IMR-90 (cell line): ENCODE measurements around the gene ACAN. TPM values are rescaled to one million over a fixed set of nuclear protein-coding genes. Genes with fewer than 3 reads are reported as not detected.

ENCODE experiments used
- ATAC-seq: fragments of 200-7000 bp; cut with Tn5 transposase; 2 replicates; pipeline ENCODE4 v1.9.1; 2020; ENCODE audit warnings: low read depth, mild to moderate bottlenecking, moderate library complexity
- BruUV-seq: library from RNA; stranded (reverse); fragments of 400-500 nt; replicated peaks from 2 replicates; lab custom pipeline; 2021; lab: Mats Ljungman, UMichigan
- CTCF ChIA-PET: fragments of 300-600 bp; formaldehyde crosslinking; extraction: SDS; loops from one replicate; lab custom pipeline; 2021; ENCODE audit warnings: antibody characterized with exemption; lab: Yijun Ruan, JAX
- POLR2A ChIA-PET: fragments of 300-600 bp; sonication (Branson Sonifier 250); formaldehyde crosslinking; loops from one replicate; lab custom pipeline; 2022; ENCODE audit warnings: antibody characterized with exemption; ENCODE audit not compliant: unreplicated experiment; lab: Charles Lee
- DNase-seq: peaks from one replicate; pipeline ENCODE4 v3.0.0; 2013
- H2AFZ ChIP-seq: replicated peaks from 2 replicates; pipeline ENCODE3; 2013; ENCODE audit warnings: low read length, mild to moderate bottlenecking; ENCODE audit not compliant: poor library complexity
- H2AK5ac ChIP-seq: 2 replicates; pipeline ENCODE4 v1.6.1; 2013; ENCODE audit warnings: low read depth, low read length, inconsistent platforms
- H2AK9ac ChIP-seq: replicated peaks from 2 replicates; pipeline ENCODE3; 2013; ENCODE audit warnings: mild to moderate bottlenecking, low read depth, low read length, moderate library complexity; ENCODE audit not compliant: poor library complexity
- H2BK120ac ChIP-seq: 2 replicates; pipeline ENCODE4 v1.6.1; 2013; ENCODE audit warnings: low read depth, low read length, inconsistent platforms
- H2BK15ac ChIP-seq: 3 replicates; pipeline ENCODE4 v1.6.1; 2013; ENCODE audit warnings: low read depth, low read length, inconsistent platforms
- H2BK20ac ChIP-seq: 2 replicates; pipeline ENCODE4 v1.6.1; 2013; ENCODE audit warnings: low read depth, mild to moderate bottlenecking, inconsistent platforms, low read length, moderate library complexity
- H2BK5ac ChIP-seq: 2 replicates; pipeline ENCODE4 v1.6.1; 2013; ENCODE audit warnings: mild to moderate bottlenecking, low read depth, low read length, inconsistent platforms; ENCODE audit not compliant: poor library complexity, severe bottlenecking
- H3K14ac ChIP-seq: replicated peaks from 2 replicates; pipeline ENCODE4 v1.6.1; 2013; ENCODE audit warnings: low read depth, low read length, inconsistent platforms
- H3K18ac ChIP-seq: 2 replicates; pipeline ENCODE4 v1.6.1; 2013; ENCODE audit warnings: low read depth, low read length, control low read depth
- H3K23ac ChIP-seq: 2 replicates; pipeline ENCODE4 v1.6.1; 2013; ENCODE audit warnings: low read depth, low read length, inconsistent platforms
- H3K27ac ChIP-seq: 2 replicates; pipeline ENCODE4 v1.5.1; 2013; ENCODE audit warnings: mild to moderate bottlenecking, control low read depth, low read length; ENCODE audit not compliant: insufficient read depth
- H3K27me3 ChIP-seq: 2 replicates; pipeline ENCODE4 v1.6.1; 2013; ENCODE audit warnings: low read length; ENCODE audit not compliant: control insufficient read depth, insufficient read depth
- H3K36me3 ChIP-seq: 2 replicates; pipeline ENCODE4 v1.6.1; 2013; ENCODE audit warnings: low read length, mixed read lengths; ENCODE audit not compliant: control insufficient read depth, insufficient read depth
- H3K4ac ChIP-seq: 2 replicates; pipeline ENCODE4 v1.6.1; 2013; ENCODE audit warnings: low read depth, low read length, inconsistent platforms
- H3K4me1 ChIP-seq: 2 replicates; pipeline ENCODE4 v1.6.1; 2013; ENCODE audit warnings: low read length, mixed read lengths; ENCODE audit not compliant: control insufficient read depth, insufficient read depth
- H3K4me2 ChIP-seq: 2 replicates; pipeline ENCODE4 v1.6.1; 2013; ENCODE audit warnings: low read depth, mild to moderate bottlenecking, control low read depth, low read length, moderate library complexity
- H3K4me3 ChIP-seq: 2 replicates; pipeline ENCODE4 v1.5.1; 2013; ENCODE audit warnings: low read depth, mild to moderate bottlenecking, control low read depth, low read length, moderate library complexity; ENCODE audit not compliant: insufficient read depth
- H3K56ac ChIP-seq: 2 replicates; pipeline ENCODE4 v1.6.1; 2013; ENCODE audit warnings: low read length, inconsistent platforms; ENCODE audit not compliant: insufficient read depth; ENCODE audit errors: extremely low read depth
- H3K79me1 ChIP-seq, 2 experiments: 2 replicates each; pipeline ENCODE4 v1.6.1; 2013; ENCODE audit warnings: low read length in 2 of 2, inconsistent platforms in 1 of 2, low read depth in 1 of 2
- H3K9ac ChIP-seq: 2 replicates; pipeline ENCODE4 v1.6.1; 2013; ENCODE audit warnings: low read depth, low read length, control low read depth
- H3K9me1 ChIP-seq: 2 replicates; pipeline ENCODE4 v1.6.1; 2013; ENCODE audit warnings: low read length, inconsistent platforms; ENCODE audit not compliant: insufficient read depth
- H3K9me3 ChIP-seq: 2 replicates; pipeline ENCODE4 v1.6.1; 2013; ENCODE audit warnings: low read length; ENCODE audit not compliant: control insufficient read depth, insufficient read depth
- H4K20me1 ChIP-seq: 2 replicates; pipeline ENCODE4 v1.6.1; 2013; ENCODE audit warnings: low read length, inconsistent platforms; ENCODE audit not compliant: insufficient read depth
- H4K5ac ChIP-seq: 2 replicates; pipeline ENCODE4 v1.6.1; 2013; ENCODE audit warnings: mild to moderate bottlenecking, low read depth, low read length, control low read depth
- H4K8ac ChIP-seq, 2 experiments: 2 replicates each; pipeline ENCODE4 v1.6.1; 2013; ENCODE audit warnings: low read depth in 2 of 2, low read length in 2 of 2, control low read depth in 1 of 2, inconsistent platforms in 1 of 2
- H4K91ac ChIP-seq: 2 replicates; pipeline ENCODE4 v1.6.1; 2013; ENCODE audit warnings: low read depth, low read length, inconsistent platforms; ENCODE audit not compliant: insufficient read depth
- CHD1 ChIP-seq: IDR thresholded peaks from 2 replicates; pipeline ENCODE4 v1.6.1; 2012; ENCODE audit warnings: low read depth, low read length, improper control_type of control experiment
- ELK1 ChIP-seq: fragments of 150-350 bp; IDR thresholded peaks from 2 replicates; pipeline ENCODE4 v1.6.1; 2016; ENCODE audit warnings: low read depth, mild to moderate bottlenecking, low read length, moderate library complexity, borderline replicate concordance
- FOS ChIP-seq: fragments of 150-350 bp; IDR thresholded peaks from 2 replicates; pipeline ENCODE4 v1.6.1; 2016; ENCODE audit warnings: low read depth, low read length
- MAFK ChIP-seq: IDR thresholded peaks from 2 replicates; pipeline ENCODE4 v1.6.1; 2012; ENCODE audit warnings: low read depth, low read length, improper control_type of control experiment
- MAZ ChIP-seq: IDR thresholded peaks from 2 replicates; pipeline ENCODE4 v1.6.1; 2012; ENCODE audit warnings: low read depth, mild to moderate bottlenecking, low read length, improper control_type of control experiment, moderate library complexity, borderline replicate concordance
- MXI1 ChIP-seq: IDR thresholded peaks from 2 replicates; pipeline ENCODE4 v1.6.1; 2012; ENCODE audit warnings: low read depth, mild to moderate bottlenecking, low read length, moderate library complexity, borderline replicate concordance
- POLR2A ChIP-seq: IDR thresholded peaks from 2 replicates; pipeline ENCODE4 v1.6.1; 2012; ENCODE audit warnings: mild to moderate bottlenecking, low read depth, low read length
- RCOR1 ChIP-seq: IDR thresholded peaks from 2 replicates; pipeline ENCODE4 v1.6.1; 2012; ENCODE audit warnings: mild to moderate bottlenecking, low read length, improper control_type of control experiment; ENCODE audit not compliant: insufficient replicate concordance
- RFX5 ChIP-seq: IDR thresholded peaks from 2 replicates; pipeline ENCODE4 v1.8.0; 2012; ENCODE audit warnings: low read depth, mild to moderate bottlenecking, low read length, moderate library complexity
- SMC3 ChIP-seq: fragments of 150-350 bp; IDR thresholded peaks from 2 replicates; pipeline ENCODE4 v1.6.1; 2016; ENCODE audit warnings: low read depth, mild to moderate bottlenecking, antibody characterized with exemption, low read length, moderate library complexity
- WGBS, 2 experiments: methylation state at CpG; one replicate each; pipeline versions ENCODE4 v1.1.5 to v1.1.7; 2013; ENCODE audit warnings: missing lambda C conversion rate in 2 of 2; ENCODE audit not compliant: insufficient read length in 1 of 2; ENCODE audit errors: extremely low coverage in 2 of 2; 5-methylcytosine and 5-hydroxymethylcytosine counted together
- dilution Hi-C: fragments of 300-500 bp; cut with HindIII; formaldehyde crosslinking; loops from one replicate; pipeline ENCODE4 v1.14.3; 2018; ENCODE audit warnings: low sequenced_read_pairs; ENCODE audit not compliant: unreplicated experiment
- in situ Hi-C: fragments of 300-500 bp; cut with MboI; formaldehyde crosslinking; loops from 3 replicates; pipeline ENCODE4 v1.14.3; 2019; ENCODE audit warnings: low sequenced_read_pairs, inconsistent platforms, mixed read lengths
- intact Hi-C: fragments of 100-400 bp; cut with micrococcal nuclease; formaldehyde crosslinking; loops from 2 replicates; pipeline ENCODE4 v1.10.0; 2022
- polyA plus RNA-seq, 3 experiments: library from polyadenylated mRNA; depleted of rRNA; stranded (reverse); fragments of >200 nt; gene quantifications; 2 replicates each; pipeline ENCODE4 v1.2.3, GENCODE V29; 2012; ENCODE audit warnings: low replicate concordance in 1 of 3
- total RNA-seq: library from RNA; depleted of rRNA; stranded (reverse); fragments of >200 nt; gene quantifications from 2 replicates; pipeline ENCODE4 v1.2.3, GENCODE V29; 2012

Gene ACAN
- total and polyA plus RNA-seq, 2 of the 4 experiments (the other 2 are of a cell fraction) = 0.54 to 0.96 TPM

- H3K4ac ChIP-seq = no peak overlapping the region
- TF ChIP-seq POLR2A (no peak), MAFK (no peak), CHD1 (no peak), MXI1 (no peak), FOS (no peak), RFX5 (no peak), MAZ (no peak), SMC3 (no peak), ELK1 (no peak), RCOR1 (no peak)
- ATAC-seq (peak; percentile 15; the same call in 1 of the 2 replicates), DNase-seq (no peak)
- no peak overlapping the region for H2AK9ac ChIP-seq
- H3K36me3 ChIP-seq = peaks cover 4% of the 10 kb centered on the region; the same call in 1 of the 2 replicates
- dilution Hi-C loops (no loop called here), intact Hi-C loops (no loop called here), in situ Hi-C loops (no loop called here)
- H2BK15ac ChIP-seq = no peak overlapping the region
- peaks cover 10% of the 10 kb centered on the region; the same call in 1 of the 2 replicates for H3K9me1 ChIP-seq
- no peak overlapping the region for H3K14ac ChIP-seq
- ChIA-PET CTCF (interaction anchor here (0.6 to 1.9 kb wide), 2 partner anchors 14 to 289 kb away, joined by 3 to 6 read pairs; no protein-coding TSS in a partner anchor), POLR2A (no interaction called here)
- no peak overlapping the region for H4K91ac ChIP-seq
- no peak overlapping the region for H2BK20ac ChIP-seq
- peaks cover 2% of the 10 kb centered on the region; the same call in 1 of the 2 replicates for H3K4me1 ChIP-seq
- H2AK5ac ChIP-seq = no peak overlapping the region
- no TSS peak for BruUV-seq
- WGBS, 2 experiments = 93% methylated on average over 3 of the region's 4 CpGs; no CpG with 5 or more reads in 1 of the 2 experiments
- no peak overlapping the region for H2BK5ac ChIP-seq
- H3K79me1 ChIP-seq = no peaks in the 10 kb centered on the region
- H2BK120ac ChIP-seq = no peak overlapping the region
- H4K20me1 ChIP-seq = peaks cover 3% of the 10 kb centered on the region; the same call in 1 of the 2 replicates
- no peak overlapping the region for H4K8ac ChIP-seq
- H3K27me3 ChIP-seq = no peaks in the 10 kb centered on the region
- H3K23ac ChIP-seq = no peak overlapping the region
- no peak overlapping the region for H3K27ac ChIP-seq
- no peaks in the 10 kb centered on the region for H3K9me3 ChIP-seq
- no peak overlapping the region for H3K18ac ChIP-seq
- no peak overlapping the region for H3K4me2 ChIP-seq
- H3K9ac ChIP-seq = no peak overlapping the region
- H3K56ac ChIP-seq = no peak overlapping the region
- H4K5ac ChIP-seq = no peak overlapping the region
- no peak overlapping the region for H2AFZ ChIP-seq
- no peak overlapping the region for H3K4me3 ChIP-seq
These were observed 87.3 kb downstream of the ACAN start for GRCh38 chr15:88890495-88890894.
